IPS DF 4.7 (cell line): ENCODE measurements around the gene CEACAM5.
"Not testable (repeated sequence)": the region's sequence is repeated elsewhere in the genome, so short reads cannot be mapped to it uniquely, and the experiment has no call there.

Experiments
- DNase-seq: peaks from one replicate; pipeline ENCODE4 v3.0.0-alpha.2; 2013; ENCODE audit warnings: low spot score; ENCODE audit errors: extremely low read depth

CEACAM5 gene

DNA sequence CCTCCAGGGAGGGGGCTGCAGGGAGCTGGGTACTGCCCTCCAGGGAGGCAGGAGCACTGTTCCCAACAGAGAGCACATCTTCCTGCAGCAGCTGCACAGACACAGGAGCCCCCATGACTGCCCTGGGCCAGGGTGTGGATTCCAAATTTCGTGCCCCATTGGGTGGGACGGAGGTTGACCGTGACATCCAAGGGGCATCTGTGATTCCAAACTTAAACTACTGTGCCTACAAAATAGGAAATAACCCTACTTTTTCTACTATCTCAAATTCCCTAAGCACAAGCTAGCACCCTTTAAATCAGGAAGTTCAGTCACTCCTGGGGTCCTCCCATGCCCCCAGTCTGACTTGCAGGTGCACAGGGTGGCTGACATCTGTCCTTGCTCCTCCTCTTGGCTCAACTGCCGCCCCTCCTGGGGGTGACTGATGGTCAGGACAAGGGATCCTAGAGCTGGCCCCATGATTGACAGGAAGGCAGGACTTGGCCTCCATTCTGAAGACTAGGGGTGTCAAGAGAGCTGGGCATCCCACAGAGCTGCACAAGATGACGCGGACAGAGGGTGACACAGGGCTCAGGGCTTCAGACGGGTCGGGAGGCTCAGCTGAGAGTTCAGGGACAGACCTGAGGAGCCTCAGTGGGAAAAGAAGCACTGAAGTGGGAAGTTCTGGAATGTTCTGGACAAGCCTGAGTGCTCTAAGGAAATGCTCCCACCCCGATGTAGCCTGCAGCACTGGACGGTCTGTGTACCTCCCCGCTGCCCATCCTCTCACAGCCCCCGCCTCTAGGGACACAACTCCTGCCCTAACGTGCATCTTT lies 7.8 kb upstream of the CEACAM5 start:
- no peak for DNase-seq

DNA sequence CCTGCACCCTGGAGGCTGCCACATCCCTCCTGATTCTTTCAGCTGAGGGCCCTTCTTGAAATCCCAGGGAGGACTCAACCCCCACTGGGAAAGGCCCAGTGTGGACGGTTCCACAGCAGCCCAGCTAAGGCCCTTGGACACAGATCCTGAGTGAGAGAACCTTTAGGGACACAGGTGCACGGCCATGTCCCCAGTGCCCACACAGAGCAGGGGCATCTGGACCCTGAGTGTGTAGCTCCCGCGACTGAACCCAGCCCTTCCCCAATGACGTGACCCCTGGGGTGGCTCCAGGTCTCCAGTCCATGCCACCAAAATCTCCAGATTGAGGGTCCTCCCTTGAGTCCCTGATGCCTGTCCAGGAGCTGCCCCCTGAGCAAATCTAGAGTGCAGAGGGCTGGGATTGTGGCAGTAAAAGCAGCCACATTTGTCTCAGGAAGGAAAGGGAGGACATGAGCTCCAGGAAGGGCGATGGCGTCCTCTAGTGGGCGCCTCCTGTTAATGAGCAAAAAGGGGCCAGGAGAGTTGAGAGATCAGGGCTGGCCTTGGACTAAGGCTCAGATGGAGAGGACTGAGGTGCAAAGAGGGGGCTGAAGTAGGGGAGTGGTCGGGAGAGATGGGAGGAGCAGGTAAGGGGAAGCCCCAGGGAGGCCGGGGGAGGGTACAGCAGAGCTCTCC lies 6.9 kb upstream of the CEACAM5 start:
- no peak for DNase-seq

DNA sequence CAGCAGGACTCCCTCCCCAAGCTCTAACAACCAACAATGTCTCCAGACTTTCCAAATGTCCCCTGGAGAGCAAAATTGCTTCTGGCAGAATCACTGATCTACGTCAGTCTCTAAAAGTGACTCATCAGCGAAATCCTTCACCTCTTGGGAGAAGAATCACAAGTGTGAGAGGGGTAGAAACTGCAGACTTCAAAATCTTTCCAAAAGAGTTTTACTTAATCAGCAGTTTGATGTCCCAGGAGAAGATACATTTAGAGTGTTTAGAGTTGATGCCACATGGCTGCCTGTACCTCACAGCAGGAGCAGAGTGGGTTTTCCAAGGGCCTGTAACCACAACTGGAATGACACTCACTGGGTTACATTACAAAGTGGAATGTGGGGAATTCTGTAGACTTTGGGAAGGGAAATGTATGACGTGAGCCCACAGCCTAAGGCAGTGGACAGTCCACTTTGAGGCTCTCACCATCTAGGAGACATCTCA lies 6.2 kb upstream of the CEACAM5 start:
- no peak for DNase-seq

DNA sequence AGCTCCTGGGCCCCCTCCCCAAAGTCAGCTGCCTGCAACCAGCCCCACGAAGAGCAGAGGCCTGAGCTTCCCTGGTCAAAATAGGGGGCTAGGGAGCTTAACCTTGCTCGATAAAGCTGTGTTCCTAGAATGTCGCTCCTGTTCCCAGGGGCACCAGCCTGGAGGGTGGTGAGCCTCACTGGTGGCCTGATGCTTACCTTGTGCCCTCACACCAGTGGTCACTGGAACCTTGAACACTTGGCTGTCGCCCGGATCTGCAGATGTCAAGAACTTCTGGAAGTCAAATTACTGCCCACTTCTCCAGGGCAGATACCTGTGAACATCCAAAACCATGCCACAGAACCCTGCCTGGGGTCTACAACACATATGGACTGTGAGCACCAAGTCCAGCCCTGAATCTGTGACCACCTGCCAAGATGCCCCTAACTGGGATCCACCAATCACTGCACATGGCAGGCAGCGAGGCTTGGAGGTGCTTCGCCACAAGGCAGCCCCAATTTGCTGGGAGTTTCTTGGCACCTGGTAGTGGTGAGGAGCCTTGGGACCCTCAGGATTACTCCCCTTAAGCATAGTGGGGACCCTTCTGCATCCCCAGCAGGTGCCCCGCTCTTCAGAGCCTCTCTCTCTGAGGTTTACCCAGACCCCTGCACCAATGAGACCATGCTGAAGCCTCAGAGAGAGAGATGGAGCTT lies 4.7 kb upstream of the CEACAM5 start:
- no peak for DNase-seq

DNA sequence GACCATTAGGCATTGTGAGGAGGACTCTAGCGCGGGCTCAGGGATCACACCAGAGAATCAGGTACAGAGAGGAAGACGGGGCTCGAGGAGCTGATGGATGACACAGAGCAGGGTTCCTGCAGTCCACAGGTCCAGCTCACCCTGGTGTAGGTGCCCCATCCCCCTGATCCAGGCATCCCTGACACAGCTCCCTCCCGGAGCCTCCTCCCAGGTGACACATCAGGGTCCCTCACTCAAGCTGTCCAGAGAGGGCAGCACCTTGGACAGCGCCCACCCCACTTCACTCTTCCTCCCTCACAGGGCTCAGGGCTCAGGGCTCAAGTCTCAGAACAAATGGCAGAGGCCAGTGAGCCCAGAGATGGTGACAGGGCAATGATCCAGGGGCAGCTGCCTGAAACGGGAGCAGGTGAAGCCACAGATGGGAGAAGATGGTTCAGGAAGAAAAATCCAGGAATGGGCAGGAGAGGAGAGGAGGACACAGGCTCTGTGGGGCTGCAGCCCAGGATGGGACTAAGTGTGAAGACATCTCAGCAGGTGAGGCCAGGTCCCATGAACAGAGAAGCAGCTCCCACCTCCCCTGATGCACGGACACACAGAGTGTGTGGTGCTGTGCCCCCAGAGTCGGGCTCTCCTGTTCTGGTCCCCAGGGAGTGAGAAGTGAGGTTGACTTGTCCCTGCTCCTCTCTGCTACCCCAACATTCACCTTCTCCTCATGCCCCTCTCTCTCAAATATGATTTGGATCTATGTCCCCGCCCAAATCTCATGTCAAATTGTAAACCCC lies 2.8 kb upstream of the CEACAM5 start:
- no peak for DNase-seq

DNA sequence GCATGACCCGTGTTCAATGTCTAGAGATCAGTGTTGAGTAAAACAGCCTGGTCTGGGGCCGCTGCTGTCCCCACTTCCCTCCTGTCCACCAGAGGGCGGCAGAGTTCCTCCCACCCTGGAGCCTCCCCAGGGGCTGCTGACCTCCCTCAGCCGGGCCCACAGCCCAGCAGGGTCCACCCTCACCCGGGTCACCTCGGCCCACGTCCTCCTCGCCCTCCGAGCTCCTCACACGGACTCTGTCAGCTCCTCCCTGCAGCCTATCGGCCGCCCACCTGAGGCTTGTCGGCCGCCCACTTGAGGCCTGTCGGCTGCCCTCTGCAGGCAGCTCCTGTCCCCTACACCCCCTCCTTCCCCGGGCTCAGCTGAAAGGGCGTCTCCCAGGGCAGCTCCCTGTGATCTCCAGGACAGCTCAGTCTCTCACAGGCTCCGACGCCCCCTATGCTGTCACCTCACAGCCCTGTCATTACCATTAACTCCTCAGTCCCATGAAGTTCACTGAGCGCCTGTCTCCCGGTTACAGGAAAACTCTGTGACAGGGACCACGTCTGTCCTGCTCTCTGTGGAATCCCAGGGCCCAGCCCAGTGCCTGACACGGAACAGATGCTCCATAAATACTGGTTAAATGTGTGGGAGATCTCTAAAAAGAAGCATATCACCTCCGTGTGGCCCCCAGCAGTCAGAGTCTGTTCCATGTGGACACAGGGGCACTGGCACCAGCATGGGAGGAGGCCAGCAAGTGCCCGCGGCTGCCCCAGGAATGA lies 1.5 kb upstream of the CEACAM5 start:
- no peak for DNase-seq

DNA sequence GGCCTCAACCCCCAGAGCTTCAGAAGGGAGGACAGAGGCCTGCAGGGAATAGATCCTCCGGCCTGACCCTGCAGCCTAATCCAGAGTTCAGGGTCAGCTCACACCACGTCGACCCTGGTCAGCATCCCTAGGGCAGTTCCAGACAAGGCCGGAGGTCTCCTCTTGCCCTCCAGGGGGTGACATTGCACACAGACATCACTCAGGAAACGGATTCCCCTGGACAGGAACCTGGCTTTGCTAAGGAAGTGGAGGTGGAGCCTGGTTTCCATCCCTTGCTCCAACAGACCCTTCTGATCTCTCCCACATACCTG lies 969 bp upstream of the CEACAM5 start:
- DNase-seq: no peak

DNA sequence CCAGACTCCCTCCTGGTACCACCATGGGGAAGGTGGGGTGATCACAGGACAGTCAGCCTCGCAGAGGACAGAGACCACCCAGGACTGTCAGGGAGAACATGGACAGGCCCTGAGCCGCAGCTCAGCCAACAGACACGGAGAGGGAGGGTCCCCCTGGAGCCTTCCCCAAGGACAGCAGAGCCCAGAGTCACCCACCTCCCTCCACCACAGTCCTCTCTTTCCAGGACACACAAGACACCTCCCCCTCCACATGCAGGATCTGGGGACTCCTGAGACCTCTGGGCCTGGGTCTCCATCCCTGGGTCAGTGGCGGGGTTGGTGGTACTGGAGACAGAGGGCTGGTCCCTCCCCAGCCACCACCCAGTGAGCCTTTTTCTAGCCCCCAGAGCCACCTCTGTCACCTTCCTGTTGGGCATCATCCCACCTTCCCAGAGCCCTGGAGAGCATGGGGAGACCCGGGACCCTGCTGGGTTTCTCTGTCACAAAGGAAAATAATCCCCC lies 505 bp upstream of the CEACAM5 start:
- no peak for DNase-seq

DNA sequence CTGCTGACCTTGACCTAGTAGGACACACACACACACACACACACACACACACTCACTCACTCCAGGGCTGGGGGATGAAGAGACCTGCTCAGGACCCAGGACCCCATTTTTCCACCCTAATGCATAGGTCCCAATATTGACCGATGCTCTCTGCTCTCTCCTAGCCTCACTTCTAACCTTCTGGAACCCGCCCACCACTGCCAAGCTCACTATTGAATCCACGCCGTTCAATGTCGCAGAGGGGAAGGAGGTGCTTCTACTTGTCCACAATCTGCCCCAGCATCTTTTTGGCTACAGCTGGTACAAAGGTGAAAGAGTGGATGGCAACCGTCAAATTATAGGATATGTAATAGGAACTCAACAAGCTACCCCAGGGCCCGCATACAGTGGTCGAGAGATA lies 1.1 kb downstream of the CEACAM5 start:
- DNase-seq: not testable (repeated sequence)

DNA sequence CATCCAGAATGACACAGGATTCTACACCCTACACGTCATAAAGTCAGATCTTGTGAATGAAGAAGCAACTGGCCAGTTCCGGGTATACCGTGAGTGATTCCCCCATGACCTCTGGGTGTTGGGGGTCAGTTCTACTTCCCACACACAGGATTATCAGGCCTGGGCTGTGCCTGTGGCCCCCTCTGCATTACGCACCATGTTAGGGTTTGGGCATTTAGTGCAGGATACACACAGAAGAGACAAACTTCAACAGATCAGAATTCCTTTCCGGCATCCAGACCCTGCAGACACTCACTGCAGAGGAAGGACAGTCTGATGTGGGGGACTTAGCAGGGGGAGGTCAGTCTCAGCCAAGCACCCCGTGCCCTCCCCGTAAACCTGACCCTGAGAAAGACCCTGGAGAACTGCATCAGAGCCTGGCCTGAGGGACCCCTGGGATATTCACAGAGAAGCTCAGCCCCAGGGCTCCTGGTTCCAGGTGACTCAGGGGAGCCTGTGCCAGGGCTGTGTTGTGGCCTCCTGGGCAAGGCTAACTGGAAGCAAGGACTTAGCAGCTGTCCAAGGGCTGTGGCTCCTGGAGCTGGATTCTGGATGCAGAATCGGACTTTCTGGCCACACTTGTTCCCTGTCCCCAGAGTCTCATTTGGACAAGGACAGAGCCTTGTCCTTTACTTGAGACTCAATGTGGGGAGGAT lies 1.7 kb downstream of the CEACAM5 start:
- no peak for DNase-seq

DNA sequence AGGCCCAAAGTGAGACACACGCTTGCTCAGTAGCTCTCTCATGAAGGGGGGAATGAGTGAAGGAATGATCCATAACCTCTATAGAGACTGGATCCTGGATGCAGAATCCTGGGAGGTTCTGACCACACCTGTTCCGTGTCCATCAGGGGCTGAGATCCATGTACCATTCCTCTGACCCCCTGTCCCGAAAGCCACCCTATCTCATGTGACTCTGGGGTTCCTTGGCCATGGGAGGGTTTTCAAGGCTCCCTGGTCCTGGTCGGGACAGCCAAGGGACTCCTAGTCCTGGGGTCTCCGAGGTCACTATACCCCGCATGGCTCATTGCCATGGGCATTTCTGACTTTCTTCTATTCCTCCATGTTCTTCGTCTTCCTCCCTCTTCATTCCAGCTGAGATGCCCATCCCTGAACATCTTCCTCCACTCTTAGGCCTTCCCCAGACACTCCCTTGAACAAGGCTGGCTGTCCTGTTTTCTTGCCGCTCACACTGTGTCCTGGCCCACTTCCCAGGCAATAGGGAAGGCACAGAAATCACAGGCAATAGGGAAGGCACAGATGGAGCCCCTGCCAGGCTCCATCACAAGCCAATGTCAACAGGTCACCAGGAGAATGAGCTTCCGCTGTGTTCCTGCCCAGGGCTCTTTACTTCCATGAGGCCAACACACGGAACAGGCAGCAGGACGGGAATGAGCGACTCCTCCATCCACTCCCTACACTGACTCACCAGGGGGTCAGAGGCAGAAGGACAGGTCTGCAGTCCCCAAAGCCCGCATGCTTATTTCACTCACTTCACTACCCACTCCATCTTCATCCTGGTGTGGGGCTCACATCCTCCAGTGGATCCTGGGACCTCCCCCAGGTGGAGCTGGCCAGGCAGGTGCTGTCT lies 3.2 kb downstream of the CEACAM5 start:
- DNase-seq: no peak

DNA sequence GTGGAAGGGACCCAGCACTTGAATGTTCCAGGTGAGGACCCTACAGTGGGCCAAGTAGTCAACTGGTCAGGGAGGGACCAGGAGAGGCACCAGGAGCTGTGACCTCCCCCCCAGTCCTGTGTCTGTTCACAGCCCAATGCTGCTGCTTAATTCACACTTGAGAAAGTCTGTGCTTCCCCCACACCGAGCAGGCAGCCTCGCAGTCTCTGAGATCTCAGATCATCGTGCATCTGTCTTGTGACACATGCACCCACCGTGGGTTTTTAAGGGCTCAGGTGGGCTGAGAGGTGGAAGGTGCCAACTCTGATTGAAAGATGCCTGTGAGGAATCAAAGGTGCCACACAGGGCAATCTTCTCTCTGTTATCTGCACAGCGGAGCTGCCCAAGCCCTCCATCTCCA lies 6.2 kb downstream of the CEACAM5 start:
- no peak for DNase-seq

DNA sequence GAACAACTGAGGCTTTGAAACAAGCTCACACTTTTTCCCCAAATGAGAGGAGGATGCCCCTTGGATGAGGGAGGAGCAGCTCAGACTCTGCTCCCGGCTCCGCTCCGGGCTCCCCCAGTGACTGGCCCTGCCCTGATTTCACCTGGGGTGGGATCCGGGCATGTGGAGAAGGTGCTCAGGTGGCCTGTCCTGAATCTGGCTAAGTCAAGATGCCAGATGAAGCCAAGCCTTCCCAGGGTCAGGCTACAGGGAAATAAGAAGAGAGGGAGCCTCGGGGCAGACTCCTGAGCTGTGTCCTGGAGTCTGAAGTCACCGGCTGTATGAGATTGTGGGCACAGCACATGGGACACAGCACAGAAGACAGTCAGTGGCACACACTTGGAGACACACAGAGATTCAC lies 10.3 kb downstream of the CEACAM5 start:
- no peak for DNase-seq

DNA sequence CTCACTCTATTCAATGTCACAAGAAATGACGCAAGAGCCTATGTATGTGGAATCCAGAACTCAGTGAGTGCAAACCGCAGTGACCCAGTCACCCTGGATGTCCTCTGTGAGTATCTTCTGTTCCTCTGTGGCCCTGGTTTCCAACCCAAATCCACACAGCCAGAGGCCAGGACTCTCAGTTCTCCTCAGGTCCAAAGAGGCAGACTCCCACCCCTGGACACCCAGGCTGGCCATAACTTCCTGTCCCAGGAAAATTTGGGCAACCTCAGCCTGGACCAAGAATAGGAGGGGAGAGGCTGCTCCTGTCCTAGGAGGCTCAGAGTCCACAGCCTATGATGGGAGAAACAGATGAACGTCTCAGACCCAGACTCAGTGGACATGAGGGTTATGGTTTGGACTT lies 11.7 kb downstream of the CEACAM5 start:
- no peak for DNase-seq

DNA sequence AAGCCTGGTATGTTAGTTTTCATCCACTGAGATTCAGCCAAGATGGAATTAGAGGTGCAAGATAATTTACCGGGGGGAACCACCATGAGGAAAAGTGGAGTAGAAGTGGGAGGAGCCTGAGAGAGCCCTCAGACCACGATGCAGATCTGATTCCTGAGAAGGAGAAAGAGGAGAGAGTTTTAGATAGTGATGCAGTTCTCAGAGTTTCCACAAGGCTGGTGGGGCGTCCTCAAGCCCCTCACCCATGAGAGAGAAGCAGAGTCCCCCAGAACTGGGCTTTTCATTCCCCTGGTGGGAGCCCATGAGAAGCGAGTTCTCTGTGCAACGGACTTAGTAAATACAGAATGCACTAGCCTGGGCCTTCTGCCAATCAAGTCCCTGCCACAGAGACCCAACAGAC lies 18.1 kb downstream of the CEACAM5 start:
- DNase-seq: no peak

DNA sequence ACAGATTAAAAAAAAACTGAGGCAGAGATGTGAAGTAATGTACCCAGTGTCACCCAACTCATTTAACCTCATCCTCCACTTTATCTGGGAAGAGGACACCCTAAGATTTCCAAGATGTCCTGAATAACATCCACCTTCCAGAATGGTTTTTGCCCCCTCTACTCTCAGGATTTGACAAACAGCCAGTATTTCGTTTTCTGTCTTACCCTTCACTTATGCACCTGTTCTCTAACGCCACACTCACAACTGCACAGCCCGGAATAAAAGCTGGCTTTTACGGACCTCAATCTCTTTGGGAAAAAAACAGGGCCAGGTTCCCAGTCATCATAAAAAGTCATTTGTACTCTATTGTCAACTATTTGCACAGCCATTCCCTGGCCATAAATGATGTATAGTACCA lies 25.7 kb downstream of the CEACAM5 start:
- DNase-seq: no peak

DNA sequence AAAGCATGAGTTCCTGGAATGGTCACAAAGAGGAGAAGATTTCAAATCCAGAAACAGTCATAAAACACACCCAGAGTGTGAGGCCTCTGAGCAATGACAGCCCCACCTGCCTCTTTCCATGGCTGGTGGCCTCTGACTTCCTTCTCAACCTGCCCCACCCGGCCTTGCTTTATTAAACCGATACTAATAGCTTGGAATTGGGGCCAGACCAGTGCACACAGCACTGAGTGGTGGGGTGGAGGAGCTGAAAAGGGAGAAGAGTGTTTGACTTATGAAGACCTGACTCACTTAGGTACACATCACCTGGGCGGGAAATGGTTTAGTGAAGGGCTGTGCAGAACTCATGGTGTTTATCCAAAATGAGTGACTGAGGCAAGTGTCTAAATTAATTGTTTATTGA lies 26.2 kb downstream of the CEACAM5 start:
- no peak for DNase-seq

DNA sequence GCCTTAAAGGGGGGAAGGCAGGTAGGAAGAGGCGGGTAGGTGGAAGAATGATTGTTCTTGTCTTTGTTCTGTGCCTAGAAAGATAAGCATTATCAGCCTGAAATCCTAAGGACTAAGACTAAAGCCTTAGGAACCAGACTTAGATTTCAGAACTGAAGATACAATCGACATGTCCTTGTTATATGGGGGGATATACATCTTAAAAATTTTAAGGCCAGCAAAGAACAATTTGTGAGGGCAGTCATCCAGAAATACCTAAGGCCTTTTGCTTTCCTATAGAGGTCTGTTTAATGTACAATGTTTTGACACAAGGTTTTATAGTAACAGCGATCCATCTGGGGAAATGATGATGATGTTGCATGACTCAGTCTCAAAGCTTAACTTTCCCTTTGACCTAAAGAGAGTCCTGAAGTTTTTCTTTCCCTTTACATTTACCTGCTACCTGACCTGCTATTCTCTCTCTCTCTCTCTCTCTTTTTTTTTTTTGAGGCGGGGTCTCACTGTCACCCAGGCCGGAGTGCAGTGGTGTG lies 26.7 kb downstream of the CEACAM5 start:
- DNase-seq: no peak

DNA sequence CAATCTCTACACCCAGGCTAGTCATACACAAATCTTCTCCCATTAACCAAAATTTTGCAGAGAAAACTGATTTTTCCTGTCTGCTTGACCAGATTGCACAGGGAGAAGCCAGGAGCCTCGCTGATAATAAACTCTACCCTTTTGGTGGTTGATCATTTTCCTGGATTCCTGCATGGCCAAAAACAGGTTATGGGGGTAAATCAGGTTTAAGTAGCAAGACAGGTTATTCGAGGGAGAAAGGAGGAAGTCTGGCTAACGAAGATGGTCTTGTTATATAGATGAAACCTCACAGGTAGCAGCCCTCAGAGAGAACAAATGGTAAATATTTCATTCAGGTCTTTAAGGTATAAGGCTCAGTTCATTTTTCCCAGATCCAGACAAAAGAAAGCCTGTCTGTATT lies 30.9 kb downstream of the CEACAM5 start:
- DNase-seq: no peak
